Caco-2 (cell line): ENCODE measurements around the gene OPRD1. TPM values are rescaled to one million over a fixed set of nuclear protein-coding genes. Genes with fewer than 3 reads are reported as not detected.
"Not testable (repeated sequence)": the region's sequence is repeated elsewhere in the genome, so short reads cannot be mapped to it uniquely, and the experiment has no call there.

Source experiments
- BruUV-seq: library from RNA; stranded (reverse); fragments of 400-500 nt; replicated peaks from 2 replicates; lab custom pipeline; 2021; lab: Mats Ljungman, UMichigan
- CTCF ChIA-PET: fragments of 300-600 bp; sonication (Branson Sonifier 250); formaldehyde crosslinking; loops from one replicate; lab custom pipeline; 2022; ENCODE audit warnings: antibody characterized with exemption; lab: Charles Lee
- POLR2A ChIA-PET: fragments of 300-600 bp; sonication (Branson Sonifier 250); formaldehyde crosslinking; loops from one replicate; lab custom pipeline; 2022; ENCODE audit warnings: antibody characterized with exemption; lab: Charles Lee
- DNase-seq, 2 experiments: peaks; one replicate each; pipeline versions ENCODE4 v3.0.0 to v3.0.0-alpha.2; 2020 to 2022
- H3K27me3 ChIP-seq: replicated peaks from 2 replicates; pipeline ENCODE4 v1.6.0; 2011; ENCODE audit warnings: low read length; ENCODE audit not compliant: control insufficient read depth, insufficient read depth
- H3K36me3 ChIP-seq: 2 replicates; pipeline ENCODE4 v1.5.1; 2011; ENCODE audit warnings: low read length; ENCODE audit not compliant: control insufficient read depth, insufficient read depth
- H3K4me1 ChIP-seq: fragments of 250-450 bp; sonication (Bioruptor Pico); 2 replicates; pipeline ENCODE4 v1.5.1; 2020; ENCODE audit warnings: mild to moderate bottlenecking
- H3K4me3 ChIP-seq: 2 replicates; pipeline ENCODE4 v1.5.1; 2011; ENCODE audit warnings: low read depth, mild to moderate bottlenecking, control low read depth, low read length
- H3K9me3 ChIP-seq: fragments of 250-450 bp; sonication (Bioruptor Pico); 2 replicates; pipeline ENCODE4 v1.5.1; 2020; ENCODE audit warnings: mild to moderate bottlenecking, moderate library complexity
- H3K27ac Mint-ChIP-seq: one replicate; pipeline ENCODE4 v1.8.0; 2022; ENCODE audit warnings: mixed read lengths; ENCODE audit not compliant: unreplicated experiment
- H3K27me3 Mint-ChIP-seq: one replicate; pipeline ENCODE4 v1.8.0; 2022; ENCODE audit warnings: mixed read lengths; ENCODE audit not compliant: insufficient read depth, unreplicated experiment
- H3K36me3 Mint-ChIP-seq: one replicate; pipeline ENCODE4 v1.8.0; 2022; ENCODE audit warnings: mild to moderate bottlenecking, mixed read lengths; ENCODE audit not compliant: insufficient read depth, unreplicated experiment
- H3K4me1 Mint-ChIP-seq: one replicate; pipeline ENCODE4 v1.8.0; 2022; ENCODE audit warnings: low read depth, mixed read lengths; ENCODE audit not compliant: unreplicated experiment
- H3K4me3 Mint-ChIP-seq: one replicate; pipeline ENCODE4 v1.8.0; 2022; ENCODE audit warnings: mild to moderate bottlenecking, moderate library complexity, mixed read lengths; ENCODE audit not compliant: unreplicated experiment
- H3K9me3 Mint-ChIP-seq: one replicate; pipeline ENCODE4 v1.8.0; 2022; ENCODE audit warnings: mixed read lengths; ENCODE audit not compliant: unreplicated experiment
- intact Hi-C: fragments of 100-400 bp; cut with micrococcal nuclease; formaldehyde crosslinking; loops from one replicate; pipeline ENCODE4 v1.10.0; 2022; ENCODE audit not compliant: unreplicated experiment
- total RNA-seq: library from RNA; stranded (reverse); gene quantifications from 2 replicates; pipeline ENCODE4 v1.2.3, GENCODE V29; 2022
- TF ChIP-seq, protein P1 (sequence below), 2 experiments: fragments of 200-600 bp in 1 of 2; IDR thresholded peaks; 1 replicate in 1 of 2; 2 replicates in 1 of 2; pipeline versions ENCODE4 v1.5.1 to v1.8.0; 2011 to 2022; ENCODE audit warnings: antibody characterized with exemption in 1 of 2, control low read depth in 1 of 2, inconsistent platforms in 1 of 2, low read depth in 1 of 2, low read length in 1 of 2, mild to moderate bottlenecking in 1 of 2, moderate library complexity in 1 of 2; ENCODE audit not compliant: insufficient read depth in 1 of 2, severe bottlenecking in 1 of 2, unreplicated experiment in 1 of 2

OPRD1 gene
- total RNA-seq, 1 experiment from 2014 or later: 0.07 TPM

DNA sequence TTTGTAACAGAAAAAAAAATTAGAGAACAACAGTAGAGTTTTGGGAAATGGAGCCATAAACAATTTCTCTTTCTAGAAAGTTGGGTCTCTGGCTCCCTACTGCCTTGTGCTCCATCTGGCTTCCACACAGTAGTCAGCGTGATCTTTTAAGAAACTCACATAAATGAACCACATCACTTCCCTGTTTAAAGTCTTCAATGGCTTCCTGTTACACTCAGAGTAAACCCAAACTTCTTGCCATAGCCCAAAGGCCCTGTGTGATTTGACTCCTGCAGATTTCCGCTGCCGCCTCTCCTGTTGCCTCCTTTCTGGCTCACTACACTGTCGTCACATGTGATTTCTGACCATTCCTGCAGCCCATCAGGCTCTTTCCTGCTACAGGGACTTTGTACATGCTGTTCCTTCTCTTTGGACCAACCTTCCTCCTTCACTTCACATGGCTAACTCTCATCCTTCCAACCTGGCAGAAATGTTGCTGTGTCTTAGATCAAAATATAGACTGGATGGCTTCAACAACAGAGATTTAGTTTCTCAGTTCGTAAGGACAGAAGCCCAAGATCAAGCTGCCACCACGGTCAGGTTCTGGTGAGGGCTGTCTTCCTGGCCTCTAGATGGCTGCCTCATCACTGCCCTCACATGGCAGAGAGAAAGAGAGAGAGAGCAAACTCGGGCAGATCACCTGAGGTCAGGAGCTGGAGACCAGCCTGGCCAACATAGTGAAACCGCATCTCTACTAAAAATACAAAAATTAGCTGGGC lies 34.0 kb downstream of the OPRD1 start:
- H3K27me3 ChIP-seq: no peaks in the 10 kb centered on the region
- no peaks in the 10 kb centered on the region for H3K9me3 ChIP-seq
- no peak overlapping the region for H3K27ac Mint-ChIP-seq
- no peaks in the 10 kb centered on the region for H3K36me3 ChIP-seq
- peaks cover 5% of the 10 kb centered on the region for H3K9me3 Mint-ChIP-seq
- ChIA-PET CTCF (interaction anchor here (0.6 to 1.1 kb wide), 3 partner anchors 31 to 61 kb away, joined by 3 to 4 read pairs (median 3); no protein-coding TSS in a partner anchor), POLR2A (interaction anchor here (0.7 kb wide), 1 partner anchor 336 kb away, joined by 5 read pairs; the partner anchor contains the start of gene SRSF4)
- H3K36me3 Mint-ChIP-seq: peaks cover 5% of the 10 kb centered on the region
- DNase-seq: peak; percentile 24 to 47
- H3K4me1 ChIP-seq: no peaks in the 10 kb centered on the region
- H3K4me3 ChIP-seq: no peak overlapping the region
- H3K4me3 Mint-ChIP-seq: no peak overlapping the region
- peaks cover 3% of the 10 kb centered on the region for H3K4me1 Mint-ChIP-seq
- H3K27me3 Mint-ChIP-seq: no peaks in the 10 kb centered on the region
- no TSS peak for BruUV-seq
- TF ChIP-seq, protein P1, sequence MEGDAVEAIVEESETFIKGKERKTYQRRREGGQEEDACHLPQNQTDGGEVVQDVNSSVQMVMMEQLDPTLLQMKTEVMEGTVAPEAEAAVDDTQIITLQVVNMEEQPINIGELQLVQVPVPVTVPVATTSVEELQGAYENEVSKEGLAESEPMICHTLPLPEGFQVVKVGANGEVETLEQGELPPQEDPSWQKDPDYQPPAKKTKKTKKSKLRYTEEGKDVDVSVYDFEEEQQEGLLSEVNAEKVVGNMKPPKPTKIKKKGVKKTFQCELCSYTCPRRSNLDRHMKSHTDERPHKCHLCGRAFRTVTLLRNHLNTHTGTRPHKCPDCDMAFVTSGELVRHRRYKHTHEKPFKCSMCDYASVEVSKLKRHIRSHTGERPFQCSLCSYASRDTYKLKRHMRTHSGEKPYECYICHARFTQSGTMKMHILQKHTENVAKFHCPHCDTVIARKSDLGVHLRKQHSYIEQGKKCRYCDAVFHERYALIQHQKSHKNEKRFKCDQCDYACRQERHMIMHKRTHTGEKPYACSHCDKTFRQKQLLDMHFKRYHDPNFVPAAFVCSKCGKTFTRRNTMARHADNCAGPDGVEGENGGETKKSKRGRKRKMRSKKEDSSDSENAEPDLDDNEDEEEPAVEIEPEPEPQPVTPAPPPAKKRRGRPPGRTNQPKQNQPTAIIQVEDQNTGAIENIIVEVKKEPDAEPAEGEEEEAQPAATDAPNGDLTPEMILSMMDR (IDR thresholded peaks at IDR 0.05; ENCODE audit: insufficient read depth in 1 of 2, low read depth in 1 of 2, low read length in 1 of 2, severe bottlenecking in 1 of 2, unreplicated experiment in 1 of 2): peak; percentile 18 to 26
- intact Hi-C loops: loop anchor here (1.0 kb wide), 1 partner anchor 61 kb away; no protein-coding TSS in a partner anchor

DNA sequence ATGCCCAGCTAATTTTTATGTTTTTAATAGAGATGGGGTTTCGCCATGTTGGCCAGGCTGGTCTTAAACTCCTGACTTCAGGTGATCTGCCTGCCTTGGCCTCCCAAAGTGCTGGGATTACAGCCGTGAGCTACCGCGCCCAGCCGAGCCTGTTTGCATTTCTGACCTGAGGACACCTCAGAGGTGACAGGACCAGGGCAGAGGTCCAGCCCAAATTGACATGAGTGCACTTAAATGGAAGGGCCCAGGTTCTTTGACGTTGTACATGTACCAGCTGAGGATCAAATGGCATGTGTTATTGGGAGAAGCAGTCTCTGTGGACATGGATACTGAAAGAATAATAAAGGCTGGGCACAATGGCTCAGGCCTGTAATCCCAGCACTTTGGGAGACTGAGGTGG lies 35.2 kb downstream of the OPRD1 start:
- H3K27me3 ChIP-seq, H3K36me3 Mint-ChIP-seq, H3K27me3 Mint-ChIP-seq, H3K4me3 ChIP-seq, BruUV-seq, H3K9me3 ChIP-seq, H3K4me3 Mint-ChIP-seq, H3K36me3 ChIP-seq, H3K4me1 ChIP-seq, H3K4me1 Mint-ChIP-seq, CTCF ChIA-PET, H3K27ac Mint-ChIP-seq, DNase-seq: not testable (repeated sequence)
- H3K9me3 Mint-ChIP-seq: peaks cover 13% of the 10 kb centered on the region
- POLR2A ChIA-PET: interaction anchor here (0.6 kb wide), 1 partner anchor 191 kb away, joined by 4 read pairs; no protein-coding TSS in a partner anchor
- intact Hi-C loops: loop anchor here (1.0 kb wide), 1 partner anchor 17 kb away; no protein-coding TSS in a partner anchor

DNA sequence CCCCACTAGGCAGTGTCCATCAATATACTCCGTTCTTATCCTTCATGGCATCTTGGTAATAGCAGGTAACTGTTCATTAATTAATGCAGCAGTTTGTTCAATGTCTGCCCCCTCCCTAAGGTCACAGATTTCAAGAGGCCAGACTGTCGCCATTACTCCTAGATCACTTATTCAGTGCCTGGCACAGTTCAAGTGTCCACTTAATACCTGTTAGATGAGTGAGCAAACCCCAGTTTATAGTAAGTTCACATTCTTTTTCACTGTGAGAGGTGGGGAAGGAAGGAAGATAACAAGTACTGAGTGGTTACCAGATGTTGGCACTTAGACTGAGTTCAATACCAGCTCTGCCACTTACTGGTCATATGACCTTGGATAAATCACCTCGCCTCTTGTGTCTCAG lies 36.4 kb downstream of the OPRD1 start:
- intact Hi-C loops: no loop called here
- POLR2A ChIA-PET: no interaction called here

More for the DNA sequence above, 36.4 kb downstream of the OPRD1 start:
- Mint-ChIP-seq H3K9me3 (peaks cover 13% of the 10 kb centered on the region), H3K4me1 (peaks cover 7% of the 10 kb centered on the region), H3K27ac (no peak overlapping the region), H3K27me3 (no peaks in the 10 kb centered on the region), H3K4me3 (no peak overlapping the region), H3K36me3 (peaks cover 5% of the 10 kb centered on the region)
- H3K4me1 ChIP-seq: no peaks in the 10 kb centered on the region; the same call in 1 of the 2 replicates
- no peaks in the 10 kb centered on the region for H3K27me3 ChIP-seq
- H3K9me3 ChIP-seq: no peaks in the 10 kb centered on the region
- no peak overlapping the region for H3K4me3 ChIP-seq
- no peaks in the 10 kb centered on the region for H3K36me3 ChIP-seq
- no TSS peak for BruUV-seq
- CTCF ChIA-PET: no interaction called here
- DNase-seq: no peak
- TF ChIP-seq, protein P1 (IDR thresholded peaks at IDR 0.05; ENCODE audit: insufficient read depth in 1 of 2, low read depth in 1 of 2, low read length in 1 of 2, severe bottlenecking in 1 of 2, unreplicated experiment in 1 of 2): no peak
